ENCODE data around the gene BSDC1.
A peak's percentile ranks its signal among the peaks of the same experiment; 100 is the strongest.
"Not testable (repeated sequence)": the region's sequence is repeated elsewhere in the genome, so short reads cannot be mapped to it uniquely, and the experiment has no call there.

The BSDC1 gene, protein sequence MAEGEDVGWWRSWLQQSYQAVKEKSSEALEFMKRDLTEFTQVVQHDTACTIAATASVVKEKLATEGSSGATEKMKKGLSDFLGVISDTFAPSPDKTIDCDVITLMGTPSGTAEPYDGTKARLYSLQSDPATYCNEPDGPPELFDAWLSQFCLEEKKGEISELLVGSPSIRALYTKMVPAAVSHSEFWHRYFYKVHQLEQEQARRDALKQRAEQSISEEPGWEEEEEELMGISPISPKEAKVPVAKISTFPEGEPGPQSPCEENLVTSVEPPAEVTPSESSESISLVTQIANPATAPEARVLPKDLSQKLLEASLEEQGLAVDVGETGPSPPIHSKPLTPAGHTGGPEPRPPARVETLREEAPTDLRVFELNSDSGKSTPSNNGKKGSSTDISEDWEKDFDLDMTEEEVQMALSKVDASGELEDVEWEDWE

GRCh38 chr1:32394141-32394889 lies at the start of gene BSDC1:
TSS of gene BSDC1 (minus strand) at chr1:32394441. CDS start at chr1:32394414, 27 bp downstream.
- FAIRE-seq = peak; percentile 99

DNA sequence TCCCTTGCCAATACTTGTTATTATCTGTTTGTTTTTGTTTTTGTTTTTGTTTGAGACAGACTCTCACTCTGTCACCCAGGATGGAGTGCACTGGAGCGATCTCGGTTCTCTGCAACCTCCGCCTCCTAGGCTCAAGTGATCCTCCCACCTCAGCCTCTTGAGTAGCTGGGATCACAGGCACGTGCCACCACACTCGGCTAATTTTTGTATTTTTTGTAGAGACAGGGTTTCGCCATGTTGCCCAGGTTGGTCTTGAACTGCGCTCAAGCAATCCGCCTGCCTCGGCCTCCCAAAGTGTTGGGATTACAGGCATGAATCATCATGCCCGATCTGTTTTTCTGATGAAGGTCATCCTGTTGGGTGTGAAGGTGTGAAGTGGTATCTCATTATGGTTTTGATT lies 47.2 kb upstream of the BSDC1 start:
- FAIRE-seq = not testable (repeated sequence)

DNA sequence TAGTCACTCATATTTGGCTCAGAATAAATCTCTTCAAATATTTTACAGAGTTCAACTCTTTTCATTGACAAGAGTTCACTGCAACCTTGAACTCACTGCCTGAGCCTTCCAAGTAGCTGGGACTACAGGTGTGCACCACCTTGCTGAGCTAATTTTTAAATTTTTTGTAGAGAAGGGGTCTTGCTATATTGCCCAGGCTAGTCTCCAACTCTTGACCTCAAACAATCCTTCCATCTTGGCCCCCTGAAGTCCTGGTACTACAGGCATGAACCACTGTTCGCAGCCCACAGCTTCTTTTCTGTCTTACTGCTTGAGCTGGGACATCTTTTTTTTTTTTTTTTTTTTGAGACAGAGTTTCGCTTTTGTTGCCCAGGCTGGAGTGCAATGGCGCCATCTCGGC lies 44.5 kb upstream of the BSDC1 start:
- FAIRE-seq = not testable (repeated sequence)

DNA sequence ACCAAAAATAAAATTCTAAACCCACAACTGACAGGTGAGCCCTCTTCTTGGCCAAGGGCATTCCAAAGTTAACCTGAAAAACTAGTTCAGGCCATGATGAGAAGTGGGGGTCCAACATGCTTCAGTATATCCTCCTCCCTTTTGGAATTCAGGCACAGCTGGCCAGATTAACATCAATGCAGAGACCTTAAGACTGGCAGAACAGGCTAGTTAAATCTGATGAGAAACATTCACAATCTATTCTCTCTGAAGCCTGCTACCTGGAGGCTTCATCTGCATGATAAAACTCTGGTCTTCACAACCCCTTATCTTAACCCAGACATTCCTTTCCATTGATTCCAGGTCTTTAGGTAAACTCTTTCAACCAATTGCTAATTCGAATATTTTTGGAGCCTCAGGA lies 43.9 kb upstream of the BSDC1 start:
- FAIRE-seq = no peak

DNA sequence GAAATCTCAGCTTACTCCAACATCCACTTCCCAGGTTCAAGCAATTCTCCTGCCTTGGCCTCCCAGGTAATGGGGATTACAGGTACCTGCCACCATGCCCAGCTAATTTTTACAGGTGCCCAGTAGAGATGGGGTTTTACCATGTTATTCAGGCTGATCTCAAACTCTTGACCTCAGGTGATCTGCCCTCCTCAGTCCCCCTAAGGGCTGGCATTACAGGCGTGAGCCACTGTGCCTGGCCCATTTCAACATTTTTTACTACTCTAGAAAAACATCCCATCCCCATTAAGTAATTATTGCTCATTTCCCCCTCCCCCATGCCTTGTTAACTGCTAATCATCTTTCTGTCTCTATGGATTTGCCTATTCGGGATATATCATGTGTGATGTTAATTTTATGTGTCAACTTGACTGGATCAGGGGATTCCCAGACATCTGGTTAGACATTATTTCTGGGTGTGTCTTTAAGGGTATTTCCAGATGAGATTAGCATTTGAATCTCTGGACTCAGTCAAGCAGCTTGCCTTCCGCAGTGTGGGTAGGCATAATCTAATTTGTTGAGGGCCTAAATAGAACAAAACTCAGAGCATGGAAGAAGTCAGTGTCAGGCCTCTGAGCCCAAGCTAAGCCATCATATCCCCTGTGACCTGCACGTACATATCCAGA lies 37.6 kb upstream of the BSDC1 start:
- FAIRE-seq = no peak

- FAIRE-seq = no peak
These were observed 33.2 kb upstream of the BSDC1 start for GRCh38 chr1:32427264-32427963.

GRCh38 chr1:32426489-32427255 lies 32.4 kb upstream of the BSDC1 start:
- no peak for FAIRE-seq

GRCh38 chr1:32421775-32422174 lies 27.5 kb upstream of the BSDC1 start:
- no peak for FAIRE-seq

GRCh38 chr1:32414186-32414886 lies 20.1 kb upstream of the BSDC1 start:
- no peak for FAIRE-seq

GRCh38 chr1:32413507-32414185 lies 19.4 kb upstream of the BSDC1 start:
- FAIRE-seq = peak; percentile 77

- no peak for FAIRE-seq
These were observed 17.0 kb upstream of the BSDC1 start for GRCh38 chr1:32411261-32411660.

DNA sequence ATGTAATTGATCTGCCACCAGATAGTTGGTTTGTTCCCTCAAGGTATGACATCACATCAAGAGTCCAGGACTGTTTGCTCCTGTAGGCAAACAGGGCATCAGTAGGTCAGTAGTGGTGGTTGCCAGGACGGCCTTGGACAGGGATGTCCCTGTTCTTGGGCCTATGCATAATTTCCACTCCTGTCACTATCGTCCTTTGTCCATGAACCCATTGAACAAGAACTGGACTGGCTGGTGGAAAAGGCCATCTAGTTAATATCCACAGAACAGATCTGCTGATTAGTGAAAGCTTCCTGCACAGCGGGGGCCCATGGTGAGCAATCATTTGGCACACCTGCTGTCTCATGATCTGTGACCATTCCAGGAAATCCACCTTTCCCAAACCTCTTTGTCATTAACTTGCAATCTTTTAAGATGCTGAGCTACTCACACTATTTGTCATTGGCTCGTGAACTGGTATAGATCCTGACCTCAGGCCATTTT lies 12.4 kb upstream of the BSDC1 start:
- no peak for FAIRE-seq

- FAIRE-seq = no peak
These were observed 11.6 kb upstream of the BSDC1 start for GRCh38 chr1:32405672-32406467.

DNA sequence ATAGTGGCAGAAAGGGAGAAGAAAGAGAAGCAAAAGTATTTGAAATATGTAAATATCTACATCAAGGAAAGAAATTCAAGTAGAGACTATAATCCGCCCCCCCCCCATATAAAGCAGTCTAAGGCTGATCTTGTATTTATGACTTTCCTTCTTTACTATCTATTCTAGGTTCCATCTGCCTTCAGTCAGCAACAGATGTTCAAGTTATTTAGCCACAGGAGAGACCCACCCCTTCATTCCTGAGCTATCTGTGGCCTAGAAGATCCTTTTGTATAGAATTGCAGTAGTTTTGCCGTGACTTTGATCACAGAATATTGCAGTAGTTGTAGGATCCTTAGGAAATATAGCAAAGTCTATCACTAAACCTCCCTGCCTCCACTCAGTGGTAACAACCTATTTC lies 10.7 kb upstream of the BSDC1 start:
- FAIRE-seq = no peak

GRCh38 chr1:32400876-32401631 lies 6.8 kb upstream of the BSDC1 start:
- peak; percentile 89 for FAIRE-seq

DNA sequence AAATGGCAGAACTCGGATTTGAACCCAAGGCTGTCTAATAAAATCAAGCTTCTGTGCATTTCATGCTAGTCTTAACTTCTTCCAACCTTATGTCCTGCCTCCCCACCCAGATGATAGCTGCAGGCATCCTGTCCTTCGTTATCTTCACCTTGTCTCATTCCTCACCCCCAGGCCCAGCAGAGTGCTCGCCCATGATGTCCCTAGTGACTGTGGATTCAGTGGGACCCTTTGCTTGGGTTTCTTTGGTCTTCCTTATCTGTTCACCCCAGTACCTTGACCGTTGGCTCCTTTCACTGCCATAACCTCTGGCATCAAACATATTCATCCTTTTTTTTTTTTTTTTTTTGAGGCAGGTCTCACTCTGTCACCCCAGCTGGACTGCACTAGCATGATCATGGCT lies 5.6 kb upstream of the BSDC1 start:
- FAIRE-seq = no peak

- FAIRE-seq = no peak
These were observed 4.2 kb upstream of the BSDC1 start for GRCh38 chr1:32398401-32398800.

GRCh38 chr1:32396524-32396923 lies 2.3 kb upstream of the BSDC1 start:
- not testable (repeated sequence) for FAIRE-seq

DNA sequence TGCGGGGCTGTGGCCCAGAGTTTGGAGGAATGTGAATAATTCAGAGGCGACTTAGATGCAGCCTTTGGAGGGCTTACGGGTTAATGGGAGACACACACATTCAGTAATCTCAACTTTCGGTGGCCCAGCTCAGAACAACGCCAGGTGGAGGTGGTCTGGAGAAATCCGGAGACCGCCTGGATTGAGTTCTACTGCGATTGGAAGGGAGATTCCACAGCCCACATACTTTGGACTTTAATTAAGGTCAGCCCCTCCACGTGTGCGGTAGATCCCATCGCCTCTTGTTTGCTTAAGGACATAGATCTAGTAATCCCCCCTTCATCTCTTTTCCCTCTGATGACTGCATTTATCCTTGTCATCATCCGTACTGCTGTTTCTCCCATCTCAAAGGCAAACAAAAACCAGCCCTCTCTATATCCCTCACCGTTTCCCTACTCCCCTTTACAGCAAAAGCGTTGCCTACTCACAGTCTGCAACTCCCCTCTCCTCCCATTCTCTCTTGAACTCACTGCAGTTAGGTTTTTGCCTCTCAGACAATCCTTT lies 720 bp upstream of the BSDC1 start:
- FAIRE-seq = no peak

Data from G401.6 (cell line).